H9 (cell line): ENCODE results near the gene TMEM208. TPM values are rescaled to one million over a fixed set of nuclear protein-coding genes. Genes with fewer than 3 reads are reported as not detected.

Experiments used
- DNase-seq: peaks from one replicate; pipeline ENCODE4 v3.0.0-alpha.2; 2017
- H2AFZ ChIP-seq: one replicate; pipeline ENCODE4 v1.6.1; 2013; ENCODE audit warnings: mild to moderate bottlenecking, low read length, control low read depth, moderate library complexity
- H2AK5ac ChIP-seq: 2 replicates; pipeline ENCODE4 v1.6.1; 2013; ENCODE audit warnings: low read length, control low read depth, mixed read lengths; ENCODE audit not compliant: insufficient read length
- H2BK120ac ChIP-seq: one replicate; pipeline ENCODE4 v1.6.1; 2013; ENCODE audit warnings: low read depth, mild to moderate bottlenecking, low read length, control low read depth, inconsistent platforms; ENCODE audit not compliant: poor library complexity, severe bottlenecking
- H2BK12ac ChIP-seq: 2 replicates; pipeline ENCODE4 v1.6.1; 2013; ENCODE audit warnings: low read length, control low read depth, mixed read lengths, low read depth; ENCODE audit not compliant: insufficient read length
- H2BK15ac ChIP-seq: 2 replicates; pipeline ENCODE4 v1.6.1; 2013; ENCODE audit warnings: low read depth, low read length, control low read depth
- H2BK20ac ChIP-seq: one replicate; pipeline ENCODE4 v1.6.1; 2013; ENCODE audit warnings: low read depth, mild to moderate bottlenecking, low read length, control low read depth, inconsistent platforms; ENCODE audit not compliant: poor library complexity, severe bottlenecking
- H2BK5ac ChIP-seq: 2 replicates; pipeline ENCODE4 v1.6.1; 2013; ENCODE audit warnings: low read length, control low read depth, mixed read lengths; ENCODE audit not compliant: insufficient read length
- H3K14ac ChIP-seq: 2 replicates; pipeline ENCODE4 v1.6.1; 2013; ENCODE audit warnings: low read length, control low read depth; ENCODE audit not compliant: insufficient read depth
- H3K18ac ChIP-seq: 2 replicates; pipeline ENCODE4 v1.6.1; 2013; ENCODE audit warnings: low read depth, mild to moderate bottlenecking, mixed read lengths, low read length, control low read depth; ENCODE audit not compliant: insufficient read length
- H3K23ac ChIP-seq: 2 replicates; pipeline ENCODE4 v1.6.1; 2013; ENCODE audit warnings: low read length, control low read depth, mixed read lengths, low read depth; ENCODE audit not compliant: insufficient read length
- H3K23me2 ChIP-seq: 2 replicates; pipeline ENCODE4 v1.6.1; 2013; ENCODE audit warnings: low read depth, mild to moderate bottlenecking, mixed read lengths, low read length, control low read depth; ENCODE audit not compliant: insufficient read length, poor library complexity, severe bottlenecking
- H3K27ac ChIP-seq: 2 replicates; pipeline ENCODE4 v1.5.1; 2013; ENCODE audit warnings: low read length, control low read depth, mixed read lengths, low read depth; ENCODE audit not compliant: insufficient read length
- H3K27me3 ChIP-seq: 2 replicates; pipeline ENCODE4 v1.6.1; 2013; ENCODE audit warnings: low read length, control low read depth, inconsistent platforms; ENCODE audit not compliant: insufficient read depth
- H3K4ac ChIP-seq: 2 replicates; pipeline ENCODE4 v1.6.1; 2013; ENCODE audit warnings: low read depth, mild to moderate bottlenecking, control low read depth, inconsistent platforms, low read length, moderate library complexity
- H3K4me1 ChIP-seq: 2 replicates; pipeline ENCODE4 v1.6.1; 2013; ENCODE audit warnings: low read length, control low read depth, inconsistent platforms; ENCODE audit not compliant: insufficient read depth
- H3K4me2 ChIP-seq: 2 replicates; pipeline ENCODE4 v1.6.1; 2013; ENCODE audit warnings: low read length, control low read depth, mixed read lengths; ENCODE audit not compliant: insufficient read length, insufficient read depth
- H3K56ac ChIP-seq: 2 replicates; pipeline ENCODE4 v1.6.1; 2013; ENCODE audit warnings: low read depth, mild to moderate bottlenecking, mixed read lengths, low read length, control low read depth; ENCODE audit not compliant: insufficient read length
- H3K79me1 ChIP-seq: 2 replicates; pipeline ENCODE4 v1.6.1; 2013; ENCODE audit warnings: low read depth, mild to moderate bottlenecking, moderate library complexity, low read length, control low read depth, inconsistent platforms; ENCODE audit not compliant: insufficient read depth, poor library complexity, severe bottlenecking
- H3K79me2 ChIP-seq: 2 replicates; pipeline ENCODE4 v1.6.1; 2013; ENCODE audit warnings: low read length, control low read depth, inconsistent platforms; ENCODE audit not compliant: insufficient read depth
- H3K9ac ChIP-seq: 2 replicates; pipeline ENCODE4 v1.6.1; 2013; ENCODE audit warnings: low read length, control low read depth, mixed read lengths; ENCODE audit not compliant: insufficient read length; ENCODE audit errors: extremely low read depth
- H3K9me3 ChIP-seq: one replicate; pipeline ENCODE4 v1.6.1; 2013; ENCODE audit warnings: low read depth, low read length, inconsistent platforms; ENCODE audit not compliant: control insufficient read depth
- H3T11ph ChIP-seq: one replicate; pipeline ENCODE4 v1.6.1; 2013; ENCODE audit warnings: mild to moderate bottlenecking, low read length, control low read depth, inconsistent platforms
- H4K20me1 ChIP-seq: one replicate; pipeline ENCODE4 v1.6.1; 2013; ENCODE audit not compliant: control insufficient read depth, insufficient read length, insufficient read depth
- H4K5ac ChIP-seq: 2 replicates; pipeline ENCODE4 v1.6.1; 2013; ENCODE audit warnings: low read depth, mild to moderate bottlenecking, mixed read lengths, low read length, control low read depth; ENCODE audit not compliant: insufficient read length
- H4K8ac ChIP-seq: replicated peaks from 2 replicates; pipeline ENCODE4 v1.6.1; 2013; ENCODE audit warnings: low read length, control low read depth, mixed read lengths, low read depth; ENCODE audit not compliant: insufficient read length
- H4K91ac ChIP-seq: 2 replicates; pipeline ENCODE4 v1.6.1; 2013; ENCODE audit warnings: low read depth, mild to moderate bottlenecking, moderate library complexity, mixed read lengths, low read length, control low read depth; ENCODE audit not compliant: insufficient read length
- H3K27ac Mint-ChIP-seq, 3 experiments: 2 replicates in 2 of 3; 3 replicates in 1 of 3; pipeline ENCODE4 v1.8.0; 2020 to 2021; ENCODE audit warnings: mixed read lengths in 3 of 3, mild to moderate bottlenecking in 1 of 3, moderate library complexity in 1 of 3
- H3K27me3 Mint-ChIP-seq: 2 replicates; pipeline ENCODE4 v1.8.0; 2021; ENCODE audit warnings: low read depth, mild to moderate bottlenecking, moderate library complexity, mixed read lengths
- H3K36me3 Mint-ChIP-seq, 3 experiments: 2 replicates in 2 of 3; 3 replicates in 1 of 3; pipeline ENCODE4 v1.8.0; 2020 to 2021; ENCODE audit warnings: low read depth in 3 of 3, mixed read lengths in 3 of 3; ENCODE audit not compliant: insufficient read depth in 1 of 3
- H3K4me1 Mint-ChIP-seq, 2 experiments: 2 replicates each; pipeline ENCODE4 v1.8.0; 2020; ENCODE audit warnings: mixed read lengths in 2 of 2
- H3K4me3 Mint-ChIP-seq, 2 experiments: 2 replicates in 1 of 2; 3 replicates in 1 of 2; pipeline ENCODE4 v1.8.0; 2020 to 2021; ENCODE audit warnings: mild to moderate bottlenecking in 2 of 2, mixed read lengths in 2 of 2, moderate library complexity in 1 of 2
- H3K9me3 Mint-ChIP-seq, 2 experiments: 2 replicates in 1 of 2; 3 replicates in 1 of 2; pipeline ENCODE4 v1.8.0; 2020; ENCODE audit warnings: mild to moderate bottlenecking in 2 of 2, mixed read lengths in 2 of 2, moderate library complexity in 1 of 2
- CTCF ChIP-seq: fragments of 200-600 bp; sonication (generic); conservative IDR thresholded peaks from 3 replicates; pipeline ENCODE4 v1.8.0; 2021; ENCODE audit warnings: antibody characterized with exemption, mild to moderate bottlenecking
- WGBS: extraction: QIAGEN DNeasy Blood & Tissue Kit; methylation state at CpG from one replicate; pipeline ENCODE4 v1.1.7; 2013; ENCODE audit warnings: missing lambda C conversion rate, low lambda C conversion rate, mixed read lengths; ENCODE audit not compliant: insufficient read length; ENCODE audit errors: extremely low coverage; 5-methylcytosine and 5-hydroxymethylcytosine counted together
- total RNA-seq: library from RNA; stranded (reverse); gene quantifications from 2 replicates; pipeline ENCODE4 v1.2.1, GENCODE V29; 2021

TMEM208 gene
- total RNA-seq, 1 experiment from 2014 or later = 42.6 TPM

- Histone ChIP-seq H2AFZ (no peak overlapping the region), H3K4me1 (no peaks in the 10 kb centered on the region), H3K9ac (no peak overlapping the region), H2BK120ac (no peak overlapping the region), H3K79me2 (peaks cover 13% of the 10 kb centered on the region; the same call in 1 of the 2 replicates), H2BK5ac (no peak overlapping the region), H3K27ac (no peak overlapping the region), H2BK15ac (no peak overlapping the region), H3K18ac (no peak overlapping the region), H4K20me1 (no peaks in the 10 kb centered on the region), H3T11ph (no peak overlapping the region), H3K79me1 (peaks cover 13% of the 10 kb centered on the region), H2BK12ac (no peak overlapping the region), H3K14ac (no peak overlapping the region), H4K8ac (no peak overlapping the region), H4K5ac (no peak overlapping the region), H3K4me2 (no peak overlapping the region), H3K56ac (no peak overlapping the region), H2BK20ac (no peak overlapping the region), H3K23ac (no peak overlapping the region), H3K9me3 (no peaks in the 10 kb centered on the region), H4K91ac (no peak overlapping the region), H3K27me3 (no peaks in the 10 kb centered on the region; the same call in 1 of the 2 replicates), H2AK5ac (no peak overlapping the region), H3K23me2 (peaks cover 8% of the 10 kb centered on the region), H3K4ac (no peak overlapping the region)
- no peaks in the 10 kb centered on the region; a peak in 1 of 5 replicates for H3K9me3 Mint-ChIP-seq
- H3K27ac Mint-ChIP-seq = no peak overlapping the region
- no peak for TF ChIP-seq CTCF
- DNase-seq = no peak
- WGBS = no CpG with 5 or more reads among the region's 5 CpGs
- H3K27me3 Mint-ChIP-seq = 0 out of 2 replicates have a peak, but pooled peaks cover 2% of the 10 kb centered on the region
- H3K4me1 Mint-ChIP-seq = peaks cover 22 to 34% of the 10 kb centered on the region in 2 experiments
- no peak overlapping the region for H3K4me3 Mint-ChIP-seq
- H3K36me3 Mint-ChIP-seq = peaks cover 40 to 64% (median 54%) of the 10 kb centered on the region in 3 experiments
Measured at GRCh38 chr16:67195676-67196075, 31.3 kb upstream of the TMEM208 start.
